Astrocyte of the spinal cord (primary cell): Measurements from ENCODE around the gene NXPE3.

Experiments
- DNase-seq: peaks from one replicate; pipeline ENCODE4 v3.0.0; 2011; ENCODE audit warnings: low read depth, low spot score
- H3K4me3 ChIP-seq: 2 replicates; pipeline ENCODE4 v1.5.1; 2011; ENCODE audit warnings: low read depth, mild to moderate bottlenecking, low read length, moderate library complexity
- in situ Hi-C: cut with HindIII; loops from 2 replicates; pipeline ENCODE4 v1.10.0; 2017; ENCODE audit warnings: low sequenced_read_pairs
- TF ChIP-seq, protein P1 (sequence below): IDR thresholded peaks from 2 replicates; pipeline ENCODE4 v1.5.1; 2012; ENCODE audit warnings: low read depth, mild to moderate bottlenecking, low read length, inconsistent platforms

Gene NXPE3

DNA sequence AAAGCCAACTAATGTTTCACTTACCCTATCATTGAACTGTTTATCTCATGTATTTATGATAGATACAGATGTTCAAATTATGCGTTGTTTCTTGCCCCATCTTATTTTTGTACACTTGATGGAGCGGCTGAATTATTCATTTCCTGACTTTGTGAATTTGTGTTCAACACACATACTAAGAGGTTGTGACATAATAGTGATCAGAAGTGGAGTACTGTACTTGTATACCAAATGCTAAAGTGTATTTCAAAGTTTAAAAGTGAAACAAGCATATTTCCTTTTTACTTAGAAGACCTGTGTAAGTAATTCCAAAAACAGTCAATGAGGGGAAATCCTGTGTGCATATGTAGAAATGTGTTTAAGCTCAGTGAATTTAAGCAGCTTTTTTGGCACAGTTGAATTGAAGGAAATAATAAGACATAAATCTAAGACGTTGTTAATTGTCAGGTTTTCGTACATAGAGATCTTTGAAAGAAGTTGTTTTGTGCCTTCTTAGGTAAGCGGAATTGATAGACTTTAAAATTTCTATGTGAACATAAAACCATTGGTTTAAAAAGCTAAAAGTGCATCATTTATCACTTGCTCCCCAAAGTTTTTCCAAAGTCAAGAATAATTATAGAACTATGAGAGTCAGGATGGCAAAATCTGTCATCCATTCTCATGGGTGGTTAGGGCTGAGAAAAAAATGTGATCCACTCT is 72.2 kb downstream of the NXPE3 start:
- TF ChIP-seq, protein P1, sequence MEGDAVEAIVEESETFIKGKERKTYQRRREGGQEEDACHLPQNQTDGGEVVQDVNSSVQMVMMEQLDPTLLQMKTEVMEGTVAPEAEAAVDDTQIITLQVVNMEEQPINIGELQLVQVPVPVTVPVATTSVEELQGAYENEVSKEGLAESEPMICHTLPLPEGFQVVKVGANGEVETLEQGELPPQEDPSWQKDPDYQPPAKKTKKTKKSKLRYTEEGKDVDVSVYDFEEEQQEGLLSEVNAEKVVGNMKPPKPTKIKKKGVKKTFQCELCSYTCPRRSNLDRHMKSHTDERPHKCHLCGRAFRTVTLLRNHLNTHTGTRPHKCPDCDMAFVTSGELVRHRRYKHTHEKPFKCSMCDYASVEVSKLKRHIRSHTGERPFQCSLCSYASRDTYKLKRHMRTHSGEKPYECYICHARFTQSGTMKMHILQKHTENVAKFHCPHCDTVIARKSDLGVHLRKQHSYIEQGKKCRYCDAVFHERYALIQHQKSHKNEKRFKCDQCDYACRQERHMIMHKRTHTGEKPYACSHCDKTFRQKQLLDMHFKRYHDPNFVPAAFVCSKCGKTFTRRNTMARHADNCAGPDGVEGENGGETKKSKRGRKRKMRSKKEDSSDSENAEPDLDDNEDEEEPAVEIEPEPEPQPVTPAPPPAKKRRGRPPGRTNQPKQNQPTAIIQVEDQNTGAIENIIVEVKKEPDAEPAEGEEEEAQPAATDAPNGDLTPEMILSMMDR: no peak
- no peak for DNase-seq
- H3K4me3 ChIP-seq: peak overlapping the region; percentile 75
- in situ Hi-C loops: no loop called here

DNA sequence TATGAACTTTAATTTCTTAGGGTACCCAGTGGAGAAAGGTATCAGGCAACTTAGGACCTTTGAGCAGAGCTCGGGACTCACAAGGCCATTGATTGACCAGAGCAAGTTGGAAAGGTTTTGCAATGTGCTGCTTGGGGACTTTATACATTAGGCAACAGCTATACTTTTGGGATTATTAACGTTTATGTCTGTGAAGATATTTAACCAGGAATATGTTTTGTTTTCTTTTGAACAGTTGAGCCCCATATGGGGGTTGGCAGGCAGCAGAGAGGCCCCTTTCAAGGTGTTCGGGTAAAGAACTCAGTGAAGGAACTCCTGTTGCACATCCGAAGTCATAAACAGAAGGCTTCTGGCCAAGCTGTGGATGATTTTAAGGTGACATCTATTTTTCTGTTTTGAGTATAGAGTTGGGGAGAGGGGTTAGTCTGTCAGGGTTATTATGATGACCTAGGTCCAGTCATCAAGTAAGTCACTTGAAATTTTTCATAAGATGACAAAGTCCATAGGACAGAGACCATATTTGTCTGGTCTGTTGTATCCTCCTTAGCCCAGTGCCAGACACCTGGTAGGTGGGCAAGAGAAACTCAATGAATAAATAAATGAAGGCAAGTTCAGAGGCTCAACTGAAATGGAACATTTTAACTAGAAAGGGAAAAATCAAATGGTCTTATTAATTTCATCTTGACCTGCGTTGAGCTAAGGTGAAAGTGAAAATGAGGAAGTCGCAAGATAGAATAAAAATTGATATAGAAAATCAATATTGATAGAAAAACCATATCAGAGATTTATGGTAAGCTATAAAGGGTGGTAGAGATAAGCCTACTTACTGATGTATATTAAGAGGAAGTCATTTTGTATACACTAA is 73.1 kb downstream of the NXPE3 start:
- in situ Hi-C loops: no loop called here
- H3K4me3 ChIP-seq: peak overlapping the region; percentile 75
- no peak for DNase-seq
- TF ChIP-seq, protein P1: no peak

DNA sequence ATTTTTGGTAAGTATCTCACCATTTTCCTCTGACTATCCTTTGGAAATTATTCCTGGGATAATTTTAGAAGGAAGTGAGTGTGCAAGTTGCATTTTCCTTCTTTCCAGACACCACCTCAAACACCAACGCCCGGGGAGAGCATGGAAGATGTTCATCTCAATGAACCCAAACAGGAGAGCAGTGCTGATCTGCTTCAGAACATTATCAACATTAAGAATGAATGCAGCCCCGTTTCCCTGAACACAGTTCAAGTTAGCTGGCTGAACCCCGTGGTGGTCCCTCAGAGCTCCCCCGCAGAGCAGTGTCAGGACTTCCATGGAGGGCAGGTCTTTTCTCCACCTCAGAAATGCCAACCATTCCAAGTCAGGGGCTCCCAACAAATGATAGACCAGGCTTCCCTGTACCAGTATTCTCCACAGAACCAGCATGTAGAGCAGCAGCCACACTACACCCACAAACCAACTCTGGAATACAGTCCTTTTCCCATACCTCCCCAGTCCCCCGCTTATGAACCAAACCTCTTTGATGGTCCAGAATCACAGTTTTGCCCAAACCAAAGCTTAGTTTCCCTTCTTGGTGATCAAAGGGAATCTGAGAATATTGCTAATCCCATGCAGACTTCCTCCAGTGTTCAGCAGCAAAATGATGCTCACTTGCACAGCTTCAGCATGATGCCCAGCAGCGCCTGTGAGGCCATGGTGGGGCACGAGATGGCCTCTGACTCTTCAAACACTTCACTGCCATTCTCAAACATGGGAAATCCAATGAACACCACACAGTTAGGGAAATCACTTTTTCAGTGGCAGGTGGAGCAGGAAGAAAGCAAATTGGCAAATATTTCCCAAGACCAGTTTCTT is 74.2 kb downstream of the NXPE3 start:
- in situ Hi-C loops: no loop called here
- no peak for DNase-seq
- TF ChIP-seq, protein P1: no peak
- no peak overlapping the region for H3K4me3 ChIP-seq

DNA sequence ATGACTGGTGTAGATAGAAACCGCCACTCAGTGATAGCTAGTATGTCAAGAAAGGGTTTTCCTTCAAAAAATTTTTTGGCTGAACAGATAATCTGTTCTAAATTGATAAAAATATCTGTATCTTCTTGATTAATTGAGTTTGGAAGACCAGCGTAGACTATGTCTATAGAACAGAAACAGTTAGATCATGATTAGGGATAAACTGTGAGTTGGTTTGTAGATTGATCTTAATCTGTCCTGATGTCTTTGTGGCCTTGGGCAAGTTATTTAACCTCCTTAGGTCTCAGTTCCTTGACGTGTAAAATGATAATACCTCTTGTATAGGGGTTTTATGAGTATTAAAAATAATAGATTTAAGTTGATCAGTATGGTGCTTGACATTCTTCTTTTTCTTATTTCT is 75.0 kb downstream of the NXPE3 start:
- DNase-seq: no peak
- H3K4me3 ChIP-seq: no peak overlapping the region
- in situ Hi-C loops: no loop called here
- TF ChIP-seq, protein P1: no peak

DNA sequence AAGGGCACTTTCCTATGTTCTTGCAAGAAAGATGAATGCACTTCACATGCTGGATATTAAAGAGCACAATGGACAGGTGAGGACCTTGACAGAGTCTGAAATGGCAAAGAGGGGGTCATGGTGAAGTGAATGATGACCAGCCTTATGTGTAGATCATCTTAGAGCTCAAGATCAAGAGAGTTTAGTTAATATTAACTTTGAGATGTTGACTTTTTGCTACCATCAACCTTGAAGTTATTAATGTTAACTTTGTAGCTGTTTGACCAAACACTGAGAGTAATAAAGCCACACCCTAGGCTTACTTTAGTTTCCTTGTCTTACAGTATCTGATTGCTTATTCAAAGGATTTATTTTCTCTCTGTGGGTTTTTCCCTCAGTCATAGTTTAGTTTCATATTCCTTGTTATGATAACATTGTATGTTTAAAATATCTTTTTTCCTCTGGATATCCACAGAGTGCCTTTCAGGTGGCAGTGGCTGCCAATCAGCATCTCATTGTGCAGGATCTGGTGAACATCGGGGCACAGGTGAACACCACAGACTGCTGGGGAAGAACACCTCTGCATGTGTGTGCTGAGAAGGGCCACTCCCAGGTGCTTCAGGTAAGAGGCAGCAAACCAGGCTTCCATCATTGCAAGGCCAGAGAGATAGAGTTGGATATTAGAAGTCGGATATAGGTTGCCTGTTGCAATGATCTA is 75.7 kb downstream of the NXPE3 start:
- DNase-seq: no peak
- in situ Hi-C loops: no loop called here
- no peak overlapping the region for H3K4me3 ChIP-seq
- TF ChIP-seq, protein P1: no peak

DNA sequence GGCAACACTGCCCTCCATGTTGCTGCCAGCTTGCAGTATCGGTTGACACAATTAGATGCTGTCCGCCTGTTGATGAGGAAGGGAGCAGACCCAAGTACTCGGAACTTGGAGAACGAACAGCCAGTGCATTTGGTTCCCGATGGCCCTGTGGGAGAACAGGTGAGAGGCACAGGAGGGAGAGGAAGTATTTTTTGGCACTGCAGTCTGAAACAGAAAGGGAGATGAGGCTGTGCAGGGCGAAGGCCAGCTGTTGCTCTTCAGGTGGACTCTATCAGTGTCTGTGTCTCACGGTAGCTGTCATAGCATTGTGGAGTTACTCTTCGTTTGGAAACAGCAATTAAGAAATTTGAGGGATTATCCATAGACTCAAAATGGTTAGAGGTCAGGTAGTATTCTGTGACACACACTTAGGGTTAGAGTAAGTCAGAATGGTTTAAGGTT is 78.3 kb downstream of the NXPE3 start:
- in situ Hi-C loops: no loop called here
- no peak overlapping the region for H3K4me3 ChIP-seq
- TF ChIP-seq, protein P1: no peak
- DNase-seq: no peak
